Keratinocyte (primary cell): ENCODE data around the gene RASSF6. TPM values are rescaled to one million over a fixed set of nuclear protein-coding genes. Genes with fewer than 3 reads are reported as not detected.

Experiments used
- DNase-seq: peaks from one replicate; pipeline ENCODE4 v3.0.0-alpha.2; 2011; ENCODE audit warnings: low read depth, missing footprints, low spot score
- FAIRE-seq: peaks from 2 replicates; lab custom pipeline; 2011; peaks lifted over from hg19 to GRCh38; lab: Jason Lieb, UNC
- H2AFZ ChIP-seq: 2 replicates; pipeline ENCODE4 v1.6.0; 2012; ENCODE audit warnings: low read length, control low read depth, inconsistent platforms; ENCODE audit not compliant: control insufficient read depth
- H3K27ac ChIP-seq: 2 replicates; pipeline ENCODE4 v1.5.1; 2011; ENCODE audit warnings: low read length; ENCODE audit not compliant: control insufficient read depth, insufficient read depth
- H3K27me3 ChIP-seq: 3 replicates; pipeline ENCODE4 v1.6.0; 2011; ENCODE audit warnings: low read length; ENCODE audit not compliant: control insufficient read depth, insufficient read depth; ENCODE audit errors: extremely low read depth
- H3K36me3 ChIP-seq, 2 experiments: 2 replicates in 1 of 2; 3 replicates in 1 of 2; pipeline ENCODE4 v1.5.1; 2011; ENCODE audit warnings: low read length in 2 of 2, mild to moderate bottlenecking in 1 of 2; ENCODE audit not compliant: control insufficient read depth in 2 of 2, insufficient read depth in 2 of 2; ENCODE audit errors: extremely low read depth in 1 of 2
- H3K4me1 ChIP-seq: 3 replicates; pipeline ENCODE4 v1.5.1; 2011; ENCODE audit warnings: low read length; ENCODE audit not compliant: control insufficient read depth, insufficient read depth; ENCODE audit errors: extremely low read depth
- H3K4me2 ChIP-seq: 3 replicates; pipeline ENCODE4 v1.6.0; 2011; ENCODE audit warnings: low read depth, low read length; ENCODE audit not compliant: control insufficient read depth, insufficient read depth; ENCODE audit errors: extremely low read depth
- H3K4me3 ChIP-seq, 3 experiments: fragments of 200-600 bp in 1 of 3; sonication (generic) in 1 of 3; 2 replicates in 2 of 3; 3 replicates in 1 of 3; pipeline ENCODE4 v1.5.1; 2011 to 2016; ENCODE audit warnings: low read length in 3 of 3, mild to moderate bottlenecking in 3 of 3, control low read depth in 2 of 3, inconsistent platforms in 1 of 3, low read depth in 1 of 3, mixed read lengths in 1 of 3, mixed run types in 1 of 3, moderate library complexity in 1 of 3; ENCODE audit not compliant: control insufficient read depth in 2 of 3, insufficient read depth in 2 of 3; ENCODE audit errors: extremely low read depth in 1 of 3
- H3K79me2 ChIP-seq: 2 replicates; pipeline ENCODE4 v1.6.0; 2012; ENCODE audit warnings: low read length; ENCODE audit not compliant: control insufficient read depth, insufficient read depth
- H3K9ac ChIP-seq: 3 replicates; pipeline ENCODE4 v1.6.0; 2011; ENCODE audit warnings: low read length; ENCODE audit not compliant: control insufficient read depth, insufficient read depth; ENCODE audit errors: extremely low read depth
- H3K9me1 ChIP-seq: 3 replicates; pipeline ENCODE4 v1.6.0; 2011; ENCODE audit warnings: low read length; ENCODE audit not compliant: control insufficient read depth, insufficient read depth; ENCODE audit errors: extremely low read depth
- H3K9me3 ChIP-seq: 2 replicates; pipeline ENCODE4 v1.5.1; 2012; ENCODE audit warnings: low read depth, low read length; ENCODE audit not compliant: control insufficient read depth
- H4K20me1 ChIP-seq: 3 replicates; pipeline ENCODE4 v1.6.0; 2011; ENCODE audit warnings: low read length; ENCODE audit not compliant: control insufficient read depth, insufficient read depth; ENCODE audit errors: extremely low read depth
- EZH2 ChIP-seq: IDR thresholded peaks from one replicate; pipeline ENCODE4 v1.6.1; 2012; ENCODE audit warnings: inconsistent platforms, mild to moderate bottlenecking, low read length, moderate library complexity
- dilution Hi-C: fragments of 300-500 bp; cut with MboI; formaldehyde crosslinking; loops from one replicate; pipeline ENCODE4 v1.7.0; 2020; ENCODE audit warnings: low sequenced_read_pairs; ENCODE audit not compliant: extremely low pct_ligation_motif_present
- polyA minus RNA-seq, 3 experiments: library from RNA; depleted of rRNA, polyadenylated mRNA; stranded (reverse); fragments of >200 nt; gene quantifications; 1 replicate in 1 of 3; 2 replicates in 1 of 3; 3 replicates in 1 of 3; pipeline ENCODE4 v1.2.3, GENCODE V29; 2011
- polyA plus RNA-seq, 5 experiments: library from polyadenylated mRNA; depleted of rRNA in 3 of 5; stranded (reverse) in 3 of 5; stranded (forward) in 1 of 5; unstranded in 1 of 5; fragments of >200 nt; gene quantifications; 1 replicate in 1 of 5; 2 replicates in 3 of 5; 3 replicates in 1 of 5; pipeline versions ENCODE4 v1.2.1 to v1.2.3, GENCODE V29; 2011 to 2012; ENCODE audit warnings: missing spikeins in 2 of 5, low read depth in 1 of 5, low replicate concordance in 1 of 5
- TF ChIP-seq, protein P1 (sequence below), 3 experiments: IDR thresholded peaks in 1 of 3; conservative IDR thresholded peaks in 1 of 3; optimal IDR thresholded peaks in 1 of 3; 2 replicates in 2 of 3; 3 replicates in 1 of 3; pipeline versions ENCODE3 to v1.5.1; 2011; ENCODE audit warnings: low read length in 3 of 3, mild to moderate bottlenecking in 3 of 3, moderate library complexity in 2 of 3, control low read depth in 1 of 3, inconsistent platforms in 1 of 3; ENCODE audit not compliant: insufficient read depth in 2 of 3; ENCODE audit errors: extremely low read depth in 1 of 3

RASSF6 gene, protein sequence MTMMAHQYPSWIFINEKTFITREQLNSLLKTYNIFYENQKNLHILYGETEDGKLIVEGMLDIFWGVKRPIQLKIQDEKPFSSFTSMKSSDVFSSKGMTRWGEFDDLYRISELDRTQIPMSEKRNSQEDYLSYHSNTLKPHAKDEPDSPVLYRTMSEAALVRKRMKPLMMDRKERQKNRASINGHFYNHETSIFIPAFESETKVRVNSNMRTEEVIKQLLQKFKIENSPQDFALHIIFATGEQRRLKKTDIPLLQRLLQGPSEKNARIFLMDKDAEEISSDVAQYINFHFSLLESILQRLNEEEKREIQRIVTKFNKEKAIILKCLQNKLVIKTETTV
- polyA plus RNA-seq (3.6 to 6.5 TPM (median 4.4 TPM) in 3 replicates), polyA minus RNA-seq (2.8 to 3.6 TPM (median 3.4 TPM) in 3 replicates)
- polyA plus RNA-seq (2011; ENCODE audit: low read depth), result 5.2 TPM
- polyA plus RNA-seq (2011; cell fraction: cytosol; rRNA removed), result 4.5 and 8.3 TPM in 2 replicates
- polyA plus RNA-seq (2011; cell fraction: nucleus; rRNA removed), result 10.1 and 11.4 TPM in 2 replicates
- 3.5 and 3.6 TPM in 2 replicates for polyA plus RNA-seq (2012; ENCODE audit: low replicate concordance)
- polyA minus RNA-seq (2011; cell fraction: cytosol; rRNA and poly(A)+ RNA removed), result 5.8 TPM
- 7.7 and 16.1 TPM in 2 replicates for polyA minus RNA-seq (2011; cell fraction: nucleus; rRNA and poly(A)+ RNA removed)

DNA sequence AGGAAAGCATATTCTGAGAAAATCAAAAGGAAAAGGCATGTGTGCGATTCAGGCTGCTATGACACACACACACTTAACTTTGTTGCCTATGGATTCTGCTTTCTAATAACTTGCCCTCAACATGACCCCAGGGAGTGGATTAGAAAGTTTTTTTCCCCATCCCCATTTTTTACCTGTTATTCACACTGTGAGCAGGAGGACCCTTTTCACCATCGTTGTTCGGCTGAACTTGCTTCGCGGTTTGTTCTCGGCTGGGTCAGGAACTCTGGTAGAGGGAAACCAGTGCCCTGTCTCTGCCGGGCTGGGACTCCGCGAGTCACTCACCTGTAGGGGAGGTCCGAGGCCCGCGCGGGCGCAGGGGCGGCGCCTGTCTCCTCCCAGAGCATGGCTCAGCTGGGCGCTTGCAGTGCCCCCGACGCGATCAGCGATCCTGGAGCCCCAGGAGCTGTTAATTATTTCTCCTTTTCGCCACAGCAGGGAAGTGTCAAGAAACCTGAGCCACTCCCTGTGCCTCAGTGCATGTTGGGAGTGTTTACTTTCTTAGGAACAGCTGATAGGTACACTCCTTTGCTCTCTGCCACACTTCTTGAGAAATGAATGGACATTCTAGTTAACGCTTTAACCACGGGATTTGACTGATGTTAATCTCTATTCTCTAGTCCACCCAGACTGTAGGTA, at the start of gene RASSF6:
Gene RASSF6, minus strand, starts transcription at position 322 of the 678 bp plus-strand sequence. CDS start 8,641 bp downstream, outside the sequence.
- FAIRE-seq, result peak; percentile 84

DNA sequence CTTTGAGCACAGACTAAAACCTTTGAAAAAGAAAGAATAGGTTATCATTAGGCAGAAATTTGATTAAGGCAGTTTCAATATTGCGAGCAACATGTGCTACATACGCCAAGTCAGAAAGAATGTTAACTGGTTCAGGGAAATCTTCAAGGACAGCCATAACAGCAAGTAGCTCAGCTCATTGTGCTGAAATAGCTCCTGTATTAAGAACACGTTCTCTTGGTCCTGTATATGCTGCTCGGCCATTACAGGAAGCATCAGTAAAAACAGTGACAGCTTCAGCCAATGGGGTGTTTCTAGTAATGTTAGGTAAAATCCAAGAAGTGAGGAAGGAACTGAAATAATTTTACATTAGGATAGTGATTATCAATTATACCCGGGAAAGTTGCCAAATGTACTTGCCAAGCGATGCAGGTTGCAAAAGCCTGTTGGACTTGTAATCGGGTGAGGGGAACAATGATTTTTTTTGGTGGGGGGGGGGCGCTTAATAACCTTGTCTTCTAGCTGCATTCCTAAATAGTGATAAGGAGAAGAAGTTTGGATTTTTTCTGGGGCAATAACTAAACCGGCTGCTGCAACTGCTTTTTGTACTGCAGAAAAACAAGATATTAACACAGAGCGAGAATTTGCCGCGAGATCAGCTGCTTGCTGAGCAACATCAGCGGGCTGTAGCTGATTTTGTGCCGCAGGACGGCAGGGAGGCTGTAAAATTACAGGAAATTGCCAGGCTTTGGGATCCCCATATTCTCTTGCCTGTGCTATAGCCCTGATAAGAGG, 49.4 kb upstream of the RASSF6 start:
- Histone ChIP-seq H3K36me3 (no peaks in the 10 kb centered on the region), H3K79me2 (no peaks in the 10 kb centered on the region), H4K20me1 (no peaks in the 10 kb centered on the region), H2AFZ (peak overlapping the region; percentile 64), H3K27ac (no peak overlapping the region), H3K9me3 (no peaks in the 10 kb centered on the region), H3K4me3 (no peak overlapping the region), H3K27me3 (no peaks in the 10 kb centered on the region), H3K9me1 (no peaks in the 10 kb centered on the region), H3K4me2 (no peak overlapping the region), H3K9ac (no peak overlapping the region), H3K4me1 (peaks cover 4% of the 10 kb centered on the region)
- FAIRE-seq (no peak), DNase-seq (no peak)
- dilution Hi-C loops, result no loop called here
- TF ChIP-seq, protein P1, sequence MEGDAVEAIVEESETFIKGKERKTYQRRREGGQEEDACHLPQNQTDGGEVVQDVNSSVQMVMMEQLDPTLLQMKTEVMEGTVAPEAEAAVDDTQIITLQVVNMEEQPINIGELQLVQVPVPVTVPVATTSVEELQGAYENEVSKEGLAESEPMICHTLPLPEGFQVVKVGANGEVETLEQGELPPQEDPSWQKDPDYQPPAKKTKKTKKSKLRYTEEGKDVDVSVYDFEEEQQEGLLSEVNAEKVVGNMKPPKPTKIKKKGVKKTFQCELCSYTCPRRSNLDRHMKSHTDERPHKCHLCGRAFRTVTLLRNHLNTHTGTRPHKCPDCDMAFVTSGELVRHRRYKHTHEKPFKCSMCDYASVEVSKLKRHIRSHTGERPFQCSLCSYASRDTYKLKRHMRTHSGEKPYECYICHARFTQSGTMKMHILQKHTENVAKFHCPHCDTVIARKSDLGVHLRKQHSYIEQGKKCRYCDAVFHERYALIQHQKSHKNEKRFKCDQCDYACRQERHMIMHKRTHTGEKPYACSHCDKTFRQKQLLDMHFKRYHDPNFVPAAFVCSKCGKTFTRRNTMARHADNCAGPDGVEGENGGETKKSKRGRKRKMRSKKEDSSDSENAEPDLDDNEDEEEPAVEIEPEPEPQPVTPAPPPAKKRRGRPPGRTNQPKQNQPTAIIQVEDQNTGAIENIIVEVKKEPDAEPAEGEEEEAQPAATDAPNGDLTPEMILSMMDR (optimal IDR thresholded peaks at IDR 0.05 in 1 of 3, IDR thresholded peaks at IDR 0.05 in 1 of 3, conservative IDR thresholded peaks at IDR 0.05 in 1 of 3; ENCODE audit: extremely low read depth in 1 of 3, insufficient read depth in 2 of 3, low read length in 3 of 3), result no peak
- TF ChIP-seq EZH2, result no peak

More for the DNA sequence above, at the start of gene RASSF6:
- peak within 1 kb of the TSS; percentile 94 for H2AFZ ChIP-seq
- H3K4me3 ChIP-seq, result peak within 1 kb of the TSS; percentile 47 to 82 (median 76)
- H3K36me3 ChIP-seq, result no peaks in the 10 kb centered on the region
- peak within 1 kb of the TSS; percentile 73 for H3K9ac ChIP-seq
- H3K4me1 ChIP-seq, result peaks cover 34% of the 10 kb centered on the region
- no peak for DNase-seq
- H3K9me3 ChIP-seq, result no peaks in the 10 kb centered on the region
- H4K20me1 ChIP-seq, result no peaks in the 10 kb centered on the region
- no peaks in the 10 kb centered on the region for H3K27me3 ChIP-seq
- H3K27ac ChIP-seq, result peak within 1 kb of the TSS; percentile 68
- H3K79me2 ChIP-seq, result no peaks in the 10 kb centered on the region
- no peak for TF ChIP-seq EZH2
- TF ChIP-seq, protein P1 (optimal IDR thresholded peaks at IDR 0.05 in 1 of 3, IDR thresholded peaks at IDR 0.05 in 1 of 3, conservative IDR thresholded peaks at IDR 0.05 in 1 of 3; ENCODE audit: extremely low read depth in 1 of 3, insufficient read depth in 2 of 3, low read length in 3 of 3), result peak in 1 of 3 experiments; percentile 9
- H3K4me2 ChIP-seq, result peak within 1 kb of the TSS; percentile 86
- dilution Hi-C loops, result no loop called here
- H3K9me1 ChIP-seq, result no peaks in the 10 kb centered on the region
